SK-N-SH (cell line): ENCODE results near the gene ZEB1. TPM values are rescaled to one million over a fixed set of nuclear protein-coding genes. Genes with fewer than 3 reads are reported as not detected.

Source experiments
- CTCF ChIA-PET: fragments of 300-600, 350-600 bp; formaldehyde crosslinking; extraction: SDS; loops from one replicate; lab custom pipeline; 2021; lab: Yijun Ruan, JAX
- POLR2A ChIA-PET: fragments of 350-600 bp; sonication (Branson Sonifier 250); formaldehyde crosslinking; extraction: SDS; loops from one replicate; lab custom pipeline; 2020; ENCODE audit warnings: antibody characterized with exemption, inconsistent platforms; lab: Yijun Ruan, JAX
- DNase-seq: peaks from one replicate; pipeline ENCODE4 v3.0.0; 2012
- H2AFZ ChIP-seq: fragments of 200-600 bp; sonication (generic); 2 replicates; pipeline ENCODE4 v1.8.1; 2016; ENCODE audit warnings: antibody characterized with exemption, mild to moderate bottlenecking, low read depth
- H3F3A ChIP-seq: fragments of 200-600 bp; sonication (generic); replicated peaks from 2 replicates; pipeline ENCODE3; 2016; ENCODE audit warnings: antibody characterized with exemption, mild to moderate bottlenecking; ENCODE audit not compliant: insufficient read depth
- H3K27ac ChIP-seq, 2 experiments: fragments of 200-500 bp in 1 of 2; fragments of 200-600 bp in 1 of 2; sonication (Bioruptor generic) in 1 of 2; sonication (generic), shearing (Covaris generic) in 1 of 2; 2 replicates each; pipeline versions ENCODE4 v1.5.1 to v1.6.1; 2014 to 2016; ENCODE audit warnings: low read depth in 2 of 2, inconsistent platforms in 1 of 2, low read length in 1 of 2, mild to moderate bottlenecking in 1 of 2, mixed read lengths in 1 of 2
- H3K27me3 ChIP-seq: fragments of 200-600 bp; sonication (generic), shearing (Covaris generic); 2 replicates; pipeline ENCODE4 v1.6.1; 2016; ENCODE audit warnings: mixed run types; ENCODE audit not compliant: insufficient read depth
- H3K36me3 ChIP-seq, 2 experiments: fragments of 200-500 bp in 1 of 2; fragments of 200-600 bp in 1 of 2; sonication (Bioruptor generic) in 1 of 2; sonication (generic) in 1 of 2; replicated peaks in 1 of 2; 2 replicates each; pipeline versions ENCODE3 to v1.5.1; 2014 to 2016; ENCODE audit warnings: low read length in 1 of 2, mild to moderate bottlenecking in 1 of 2; ENCODE audit not compliant: insufficient read depth in 2 of 2, control insufficient read depth in 1 of 2
- H3K4me1 ChIP-seq, 2 experiments: fragments of 200-500 bp in 1 of 2; fragments of 200-600 bp in 1 of 2; sonication (Bioruptor generic) in 1 of 2; sonication (generic), shearing (Covaris generic) in 1 of 2; 2 replicates each; pipeline versions ENCODE4 v1.5.1 to v1.6.1; 2014 to 2016; ENCODE audit warnings: low read depth in 1 of 2, low read length in 1 of 2, mixed run types in 1 of 2; ENCODE audit not compliant: insufficient read depth in 2 of 2, control insufficient read depth in 1 of 2
- H3K4me2 ChIP-seq: fragments of 200-600 bp; sonication (generic), shearing (Covaris generic); 2 replicates; pipeline ENCODE4 v1.6.1; 2017; ENCODE audit warnings: mixed run types
- H3K4me3 ChIP-seq, 2 experiments: fragments of 200-500 bp in 1 of 2; fragments of 200-600 bp in 1 of 2; sonication (Bioruptor generic) in 1 of 2; sonication (generic), shearing (Covaris generic) in 1 of 2; 2 replicates each; pipeline versions ENCODE4 v1.5.1 to v1.8.1; 2014 to 2016; ENCODE audit warnings: low read depth in 2 of 2, inconsistent platforms in 1 of 2, low read length in 1 of 2, mild to moderate bottlenecking in 1 of 2, mixed read lengths in 1 of 2, moderate library complexity in 1 of 2
- H3K79me2 ChIP-seq: fragments of 200-600 bp; sonication (generic); 2 replicates; pipeline ENCODE4 v1.8.1; 2017; ENCODE audit warnings: mild to moderate bottlenecking; ENCODE audit not compliant: insufficient read depth
- H3K9ac ChIP-seq: fragments of 200-600 bp; sonication (generic); 2 replicates; pipeline ENCODE4 v1.6.1; 2017; ENCODE audit warnings: mixed run types
- H3K9me2 ChIP-seq: fragments of 200-600 bp; sonication (generic); 2 replicates; pipeline ENCODE4 v1.6.1; 2017; ENCODE audit warnings: mixed run types
- H3K9me3 ChIP-seq: fragments of 200-600 bp; sonication (generic); 2 replicates; pipeline ENCODE4 v1.6.1; 2017; ENCODE audit warnings: mixed run types, mild to moderate bottlenecking, moderate library complexity
- H4K20me1 ChIP-seq: fragments of 200-600 bp; sonication (generic); 2 replicates; pipeline ENCODE4 v1.6.1; 2017; ENCODE audit warnings: mild to moderate bottlenecking, mixed run types; ENCODE audit not compliant: insufficient read depth
- EP300 ChIP-seq, 2 experiments: IDR thresholded peaks; 2 replicates each; pipeline versions ENCODE4 v1.4.0 to v1.6.1; 2012; ENCODE audit warnings: borderline replicate concordance in 1 of 2, low read depth in 1 of 2, low read length in 1 of 2
- EZH2phosphoT487 ChIP-seq: fragments of 200-600 bp; sonication (generic); IDR thresholded peaks from 2 replicates; pipeline ENCODE4 v1.6.1; 2017; ENCODE audit warnings: low read depth, mixed run types, mild to moderate bottlenecking, antibody characterized with exemption, moderate library complexity, borderline replicate concordance
- GABPA ChIP-seq: IDR thresholded peaks from 2 replicates; pipeline ENCODE4 v1.4.0; 2012; ENCODE audit warnings: low read depth, mild to moderate bottlenecking
- MXI1 ChIP-seq: IDR thresholded peaks from 2 replicates; pipeline ENCODE4 v1.6.1; 2012; ENCODE audit warnings: mild to moderate bottlenecking, low read depth, low read length, improper control_type of control experiment
- NFIC ChIP-seq: IDR thresholded peaks from 2 replicates; pipeline ENCODE4 v1.4.0; 2012; ENCODE audit warnings: borderline replicate concordance
- NRF1 ChIP-seq: IDR thresholded peaks from 2 replicates; pipeline ENCODE4 v1.6.1; 2012; ENCODE audit warnings: low read depth, mild to moderate bottlenecking, low read length
- POLR2AphosphoS5 ChIP-seq: IDR thresholded peaks from 2 replicates; pipeline ENCODE4 v1.6.1; 2012; ENCODE audit warnings: low read depth, low read length
- RAD21 ChIP-seq: IDR thresholded peaks from 2 replicates; pipeline ENCODE4 v1.6.1; 2012; ENCODE audit warnings: mild to moderate bottlenecking, low read length
- TAF1 ChIP-seq: IDR thresholded peaks from 2 replicates; pipeline ENCODE4 v1.6.1; 2012; ENCODE audit warnings: low read depth, mild to moderate bottlenecking, low read length, moderate library complexity, borderline replicate concordance
- TCF12 ChIP-seq: IDR thresholded peaks from 2 replicates; pipeline ENCODE4 v1.4.0; 2012
- TEAD4 ChIP-seq: IDR thresholded peaks from 2 replicates; pipeline ENCODE4 v1.4.0; 2012; ENCODE audit warnings: mild to moderate bottlenecking, borderline replicate concordance; ENCODE audit not compliant: insufficient read depth
- USF2 ChIP-seq: fragments of 150-350 bp; IDR thresholded peaks from 2 replicates; pipeline ENCODE4 v1.6.1; 2017; ENCODE audit warnings: antibody characterized with exemption, low read length, low read depth, borderline replicate concordance
- WGBS: methylation state at CpG from one replicate; pipeline ENCODE4 v1.1.6; 2017; ENCODE audit warnings: low lambda C conversion rate; 5-methylcytosine and 5-hydroxymethylcytosine counted together
- polyA plus RNA-seq, 3 experiments: library from polyadenylated mRNA; depleted of rRNA; stranded (reverse); fragments of >200 nt; gene quantifications; 2 replicates each; pipeline ENCODE4 v1.2.3, GENCODE V29; 2012
- TF ChIP-seq, protein P1 (sequence below): IDR thresholded peaks from 2 replicates; pipeline ENCODE4 v1.6.1; 2012; ENCODE audit warnings: mild to moderate bottlenecking, low read depth, low read length, moderate library complexity
- TF ChIP-seq, protein P2 (sequence below): IDR thresholded peaks from 2 replicates; pipeline ENCODE4; 2012
- TF ChIP-seq, protein P3 (sequence below): fragments of 150-350 bp; IDR thresholded peaks from 2 replicates; pipeline ENCODE4 v1.6.1; 2016; ENCODE audit warnings: mild to moderate bottlenecking, low read depth, low read length
- TF ChIP-seq, protein P4 (sequence below): fragments of 200-600 bp; sonication (generic); IDR thresholded peaks from 2 replicates; pipeline ENCODE4 v1.6.1; 2017; ENCODE audit warnings: antibody characterized with exemption, mild to moderate bottlenecking, moderate library complexity

ZEB1 gene
- polyA plus RNA-seq, 1 of the 3 experiments (the other 2 are of a cell fraction): 5.4 TPM

- TF ChIP-seq, protein P1, sequence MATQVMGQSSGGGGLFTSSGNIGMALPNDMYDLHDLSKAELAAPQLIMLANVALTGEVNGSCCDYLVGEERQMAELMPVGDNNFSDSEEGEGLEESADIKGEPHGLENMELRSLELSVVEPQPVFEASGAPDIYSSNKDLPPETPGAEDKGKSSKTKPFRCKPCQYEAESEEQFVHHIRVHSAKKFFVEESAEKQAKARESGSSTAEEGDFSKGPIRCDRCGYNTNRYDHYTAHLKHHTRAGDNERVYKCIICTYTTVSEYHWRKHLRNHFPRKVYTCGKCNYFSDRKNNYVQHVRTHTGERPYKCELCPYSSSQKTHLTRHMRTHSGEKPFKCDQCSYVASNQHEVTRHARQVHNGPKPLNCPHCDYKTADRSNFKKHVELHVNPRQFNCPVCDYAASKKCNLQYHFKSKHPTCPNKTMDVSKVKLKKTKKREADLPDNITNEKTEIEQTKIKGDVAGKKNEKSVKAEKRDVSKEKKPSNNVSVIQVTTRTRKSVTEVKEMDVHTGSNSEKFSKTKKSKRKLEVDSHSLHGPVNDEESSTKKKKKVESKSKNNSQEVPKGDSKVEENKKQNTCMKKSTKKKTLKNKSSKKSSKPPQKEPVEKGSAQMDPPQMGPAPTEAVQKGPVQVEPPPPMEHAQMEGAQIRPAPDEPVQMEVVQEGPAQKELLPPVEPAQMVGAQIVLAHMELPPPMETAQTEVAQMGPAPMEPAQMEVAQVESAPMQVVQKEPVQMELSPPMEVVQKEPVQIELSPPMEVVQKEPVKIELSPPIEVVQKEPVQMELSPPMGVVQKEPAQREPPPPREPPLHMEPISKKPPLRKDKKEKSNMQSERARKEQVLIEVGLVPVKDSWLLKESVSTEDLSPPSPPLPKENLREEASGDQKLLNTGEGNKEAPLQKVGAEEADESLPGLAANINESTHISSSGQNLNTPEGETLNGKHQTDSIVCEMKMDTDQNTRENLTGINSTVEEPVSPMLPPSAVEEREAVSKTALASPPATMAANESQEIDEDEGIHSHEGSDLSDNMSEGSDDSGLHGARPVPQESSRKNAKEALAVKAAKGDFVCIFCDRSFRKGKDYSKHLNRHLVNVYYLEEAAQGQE: no peak
- TF ChIP-seq RAD21 (no peak), POLR2AphosphoS5 (no peak), USF2 (no peak), TAF1 (no peak), EZH2phosphoT487 (no peak)
These were observed 77.4 kb downstream of the ZEB1 start (continued) for GRCh38 chr10:31396376-31396775.

DNA sequence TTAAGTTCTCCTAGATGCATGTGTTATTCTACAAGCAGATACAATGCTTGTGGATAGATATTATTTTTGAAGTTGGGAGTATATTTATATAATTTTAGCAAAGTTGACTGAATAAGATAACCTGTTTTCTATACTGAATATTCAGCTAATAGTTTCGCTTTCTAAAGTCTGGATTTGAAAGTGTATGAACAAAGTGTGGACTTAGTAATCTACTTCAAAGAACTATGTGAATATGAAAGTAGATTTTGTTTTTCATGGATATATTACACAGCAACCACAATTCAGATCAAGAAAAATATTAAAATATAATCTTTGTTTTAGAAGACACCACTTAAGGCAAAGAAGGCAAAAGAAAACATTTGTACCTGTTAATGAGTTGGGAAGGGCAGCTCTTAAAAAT lies 78.8 kb downstream of the ZEB1 start:
- Histone ChIP-seq H3K9me2 (no peaks in the 10 kb centered on the region), H3K4me2 (no peak overlapping the region), H3F3A (no peaks in the 10 kb centered on the region), H3K4me3 (no peak overlapping the region), H4K20me1 (no peaks in the 10 kb centered on the region), H3K9me3 (no peaks in the 10 kb centered on the region), H3K27ac (no peak overlapping the region), H3K27me3 (no peaks in the 10 kb centered on the region), H3K79me2 (peaks cover 24% of the 10 kb centered on the region)
- no peak for DNase-seq
- ChIA-PET POLR2A (no interaction called here), CTCF (no interaction called here)
- 93% methylated on average over 1 of the region's 1 CpG for WGBS
- TF ChIP-seq, protein P2, sequence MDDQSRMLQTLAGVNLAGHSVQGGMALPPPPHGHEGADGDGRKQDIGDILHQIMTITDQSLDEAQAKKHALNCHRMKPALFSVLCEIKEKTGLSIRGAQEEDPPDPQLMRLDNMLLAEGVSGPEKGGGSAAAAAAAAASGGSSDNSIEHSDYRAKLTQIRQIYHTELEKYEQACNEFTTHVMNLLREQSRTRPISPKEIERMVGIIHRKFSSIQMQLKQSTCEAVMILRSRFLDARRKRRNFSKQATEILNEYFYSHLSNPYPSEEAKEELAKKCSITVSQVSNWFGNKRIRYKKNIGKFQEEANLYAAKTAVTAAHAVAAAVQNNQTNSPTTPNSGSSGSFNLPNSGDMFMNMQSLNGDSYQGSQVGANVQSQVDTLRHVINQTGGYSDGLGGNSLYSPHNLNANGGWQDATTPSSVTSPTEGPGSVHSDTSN: no peak
- no peak for TF ChIP-seq EZH2phosphoT487
- TF ChIP-seq, protein P3, sequence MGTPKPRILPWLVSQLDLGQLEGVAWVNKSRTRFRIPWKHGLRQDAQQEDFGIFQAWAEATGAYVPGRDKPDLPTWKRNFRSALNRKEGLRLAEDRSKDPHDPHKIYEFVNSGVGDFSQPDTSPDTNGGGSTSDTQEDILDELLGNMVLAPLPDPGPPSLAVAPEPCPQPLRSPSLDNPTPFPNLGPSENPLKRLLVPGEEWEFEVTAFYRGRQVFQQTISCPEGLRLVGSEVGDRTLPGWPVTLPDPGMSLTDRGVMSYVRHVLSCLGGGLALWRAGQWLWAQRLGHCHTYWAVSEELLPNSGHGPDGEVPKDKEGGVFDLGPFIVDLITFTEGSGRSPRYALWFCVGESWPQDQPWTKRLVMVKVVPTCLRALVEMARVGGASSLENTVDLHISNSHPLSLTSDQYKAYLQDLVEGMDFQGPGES: no peak
- no peak for TF ChIP-seq GABPA
- TF ChIP-seq TAF1: no peak
- TF ChIP-seq MXI1: no peak
- TF ChIP-seq NFIC: no peak
- no peak for TF ChIP-seq TEAD4
- TF ChIP-seq, protein P4, sequence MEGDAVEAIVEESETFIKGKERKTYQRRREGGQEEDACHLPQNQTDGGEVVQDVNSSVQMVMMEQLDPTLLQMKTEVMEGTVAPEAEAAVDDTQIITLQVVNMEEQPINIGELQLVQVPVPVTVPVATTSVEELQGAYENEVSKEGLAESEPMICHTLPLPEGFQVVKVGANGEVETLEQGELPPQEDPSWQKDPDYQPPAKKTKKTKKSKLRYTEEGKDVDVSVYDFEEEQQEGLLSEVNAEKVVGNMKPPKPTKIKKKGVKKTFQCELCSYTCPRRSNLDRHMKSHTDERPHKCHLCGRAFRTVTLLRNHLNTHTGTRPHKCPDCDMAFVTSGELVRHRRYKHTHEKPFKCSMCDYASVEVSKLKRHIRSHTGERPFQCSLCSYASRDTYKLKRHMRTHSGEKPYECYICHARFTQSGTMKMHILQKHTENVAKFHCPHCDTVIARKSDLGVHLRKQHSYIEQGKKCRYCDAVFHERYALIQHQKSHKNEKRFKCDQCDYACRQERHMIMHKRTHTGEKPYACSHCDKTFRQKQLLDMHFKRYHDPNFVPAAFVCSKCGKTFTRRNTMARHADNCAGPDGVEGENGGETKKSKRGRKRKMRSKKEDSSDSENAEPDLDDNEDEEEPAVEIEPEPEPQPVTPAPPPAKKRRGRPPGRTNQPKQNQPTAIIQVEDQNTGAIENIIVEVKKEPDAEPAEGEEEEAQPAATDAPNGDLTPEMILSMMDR: no peak
- no peak for TF ChIP-seq RAD21
- TF ChIP-seq NRF1: no peak
- TF ChIP-seq EP300 (IDR thresholded peaks at IDR 0.05; ENCODE audit: borderline replicate concordance in 1 of 2, low read depth in 1 of 2, low read length in 1 of 2): no peak
- no peak for TF ChIP-seq TCF12
- TF ChIP-seq, all 33 proteins: peak for 0
- no peaks in the 10 kb centered on the region for H3K36me3 ChIP-seq
- H3K9ac ChIP-seq: no peak overlapping the region
- H3K4me1 ChIP-seq: no peaks in the 10 kb centered on the region; a peak in 1 of 4 replicates
- H2AFZ ChIP-seq: no peak overlapping the region
